HG03159 (cell line): ENCODE measurements around the gene HOXA11.

Source experiments
- ATAC-seq: cut with Tn5 transposase; IDR thresholded peaks from one replicate; pipeline ENCODE4 v1.9.1; 2021; ENCODE audit warnings: mild to moderate bottlenecking, moderate library complexity; ENCODE audit not compliant: unreplicated experiment

Gene HOXA11

GRCh38 chr7:27148756-27149641, 36.0 kb downstream of the HOXA11 start:
- ATAC-seq: no peak

- ATAC-seq: no peak
Observed at GRCh38 chr7:27148031-27148755, 36.8 kb downstream of the HOXA11 start.

- ATAC-seq: no peak
Observed at GRCh38 chr7:27147199-27148030, 37.6 kb downstream of the HOXA11 start, which contains the start of gene HOXA6. HOXA6 (minus strand) TSS chr7:27147774; CDS start chr7:27147749, 25 bp downstream.

- ATAC-seq: no peak
Observed at GRCh38 chr7:27146491-27147198, 38.4 kb downstream of the HOXA11 start.

GRCh38 chr7:27145914-27146412, 39.1 kb downstream of the HOXA11 start:
- ATAC-seq: no peak

- ATAC-seq: no peak
Observed at GRCh38 chr7:27145165-27145913, 39.7 kb downstream of the HOXA11 start.

GRCh38 chr7:27144781-27145164, 40.3 kb downstream of the HOXA11 start:
- no peak for ATAC-seq

GRCh38 chr7:27143950-27144780, 40.9 kb downstream of the HOXA11 start:
- no peak for ATAC-seq

- no peak for ATAC-seq
Observed at GRCh38 chr7:27143023-27143949, 41.7 kb downstream of the HOXA11 start, which contains the start of gene HOXA5. HOXA5 (minus strand) TSS chr7:27143681; CDS start chr7:27143607, 74 bp downstream.

GRCh38 chr7:27142580-27143022, 42.4 kb downstream of the HOXA11 start:
- no peak for ATAC-seq

- ATAC-seq: no peak
Observed at GRCh38 chr7:27141923-27142579, 43.0 kb downstream of the HOXA11 start.

GRCh38 chr7:27141137-27141922, 43.7 kb downstream of the HOXA11 start:
- no peak for ATAC-seq

GRCh38 chr7:27140126-27140857, 44.7 kb downstream of the HOXA11 start:
- no peak for ATAC-seq

GRCh38 chr7:27139334-27140125, 45.5 kb downstream of the HOXA11 start:
- ATAC-seq: no peak

- no peak for ATAC-seq
Observed at GRCh38 chr7:27138985-27139333, 46.1 kb downstream of the HOXA11 start.
